GM23338 (cell line): Measurements from ENCODE around the gene CDH23. TPM values are rescaled to one million over a fixed set of nuclear protein-coding genes. Genes with fewer than 3 reads are reported as not detected.

ENCODE experiments used
- ATAC-seq: fragments of 200-7000 bp; cut with Tn5 transposase; 3 replicates; pipeline ENCODE4 v1.9.1; 2020
- DNase-seq: peaks from one replicate; pipeline ENCODE4 v3.0.0-alpha.2; 2015; ENCODE audit warnings: low spot score
- H2AFZ ChIP-seq: fragments of 200-600 bp; sonication (generic); 2 replicates; pipeline ENCODE4 v1.8.0; 2016; ENCODE audit warnings: antibody characterized with exemption, mild to moderate bottlenecking, moderate library complexity
- H3F3A ChIP-seq: fragments of 200-600 bp; sonication (generic); replicated peaks from 2 replicates; pipeline ENCODE4 v1.8.0; 2017; ENCODE audit warnings: antibody characterized with exemption, mixed run types, low read depth
- H3K27ac ChIP-seq: fragments of 200-600 bp; sonication (generic); 2 replicates; pipeline ENCODE4 v1.6.1; 2016; ENCODE audit warnings: low read depth
- H3K27me3 ChIP-seq: fragments of 200-600 bp; sonication (generic); 2 replicates; pipeline ENCODE4 v1.8.0; 2016; ENCODE audit warnings: mild to moderate bottlenecking, mixed run types, moderate library complexity; ENCODE audit not compliant: insufficient read depth
- H3K36me3 ChIP-seq: fragments of 200-600 bp; sonication (generic); 2 replicates; pipeline ENCODE4 v1.8.0; 2016; ENCODE audit warnings: mild to moderate bottlenecking; ENCODE audit not compliant: insufficient read depth
- H3K4me1 ChIP-seq: fragments of 200-600 bp; sonication (generic); 2 replicates; pipeline ENCODE4 v1.8.0; 2016; ENCODE audit warnings: mild to moderate bottlenecking, moderate library complexity; ENCODE audit not compliant: insufficient read depth
- H3K4me2 ChIP-seq: fragments of 200-600 bp; sonication (generic); 2 replicates; pipeline ENCODE4 v1.7.1; 2017; ENCODE audit warnings: mixed run types
- H3K4me3 ChIP-seq: fragments of 200-600 bp; sonication (generic); 2 replicates; pipeline ENCODE4 v1.6.1; 2016; ENCODE audit warnings: mixed run types
- H3K79me2 ChIP-seq: fragments of 200-600 bp; sonication (generic); replicated peaks from 2 replicates; pipeline ENCODE4 v1.8.0; 2017; ENCODE audit warnings: mild to moderate bottlenecking; ENCODE audit not compliant: insufficient read depth
- H3K9me2 ChIP-seq: fragments of 200-600 bp; sonication (generic); 2 replicates; pipeline ENCODE4 v1.8.0; 2017; ENCODE audit not compliant: insufficient read depth
- H4K20me1 ChIP-seq: fragments of 200-600 bp; sonication (generic); replicated peaks from 2 replicates; pipeline ENCODE4 v1.8.0; 2017; ENCODE audit warnings: mild to moderate bottlenecking; ENCODE audit not compliant: insufficient read depth
- H3K27ac Mint-ChIP-seq: 2 replicates; pipeline ENCODE4 v1.8.0; 2020; ENCODE audit warnings: inconsistent platforms, mild to moderate bottlenecking, moderate library complexity, mixed read lengths
- H3K27me3 Mint-ChIP-seq: 3 replicates; pipeline ENCODE4 v1.8.0; 2022; ENCODE audit warnings: low read depth, mild to moderate bottlenecking, moderate library complexity, mixed read lengths, inconsistent platforms; ENCODE audit not compliant: insufficient read depth, poor library complexity
- H3K36me3 Mint-ChIP-seq: 3 replicates; pipeline ENCODE4 v1.8.0; 2021; ENCODE audit warnings: low read depth, mild to moderate bottlenecking, inconsistent platforms, moderate library complexity, mixed read lengths
- H3K4me1 Mint-ChIP-seq: 3 replicates; pipeline ENCODE4 v1.8.0; 2020; ENCODE audit warnings: mild to moderate bottlenecking, inconsistent platforms, mixed read lengths
- H3K4me3 Mint-ChIP-seq: 3 replicates; pipeline ENCODE4 v1.8.0; 2021; ENCODE audit warnings: moderate library complexity, mild to moderate bottlenecking, inconsistent platforms, mixed read lengths
- H3K9me3 Mint-ChIP-seq: 3 replicates; pipeline ENCODE4 v1.8.0; 2020; ENCODE audit warnings: moderate library complexity, mild to moderate bottlenecking, inconsistent platforms, mixed read lengths
- CREB1 ChIP-seq: fragments of 250-450 bp; sonication (Bioruptor Pico); IDR thresholded peaks from 2 replicates; pipeline ENCODE4 v1.5.0; 2020; ENCODE audit warnings: low read depth, mild to moderate bottlenecking, moderate library complexity
- CTCF ChIP-seq, 2 experiments: fragments of 200-600 bp in 1 of 2; sonication (generic) in 1 of 2; conservative IDR thresholded peaks; 2 replicates each; pipeline versions ENCODE4 v1.5.1 to v1.6.1; 2016 to 2017; ENCODE audit warnings: antibody characterized with exemption in 2 of 2, low read depth in 2 of 2, mild to moderate bottlenecking in 2 of 2, moderate library complexity in 1 of 2
- ETS1 ChIP-seq: IDR thresholded peaks from 2 replicates; pipeline ENCODE4 v1.6.1; 2016; ENCODE audit warnings: antibody characterized with exemption
- EZH2 ChIP-seq: fragments of 200-600 bp; sonication (generic); IDR thresholded peaks from one replicate; pipeline ENCODE4 v1.8.0; 2017; ENCODE audit warnings: antibody characterized with exemption, mild to moderate bottlenecking, low read depth; ENCODE audit not compliant: unreplicated experiment
- EZH2phosphoT487 ChIP-seq: fragments of 200-600 bp; sonication (generic); IDR thresholded peaks from one replicate; pipeline ENCODE4 v1.8.1; 2018; ENCODE audit warnings: antibody characterized with exemption; ENCODE audit not compliant: unreplicated experiment
- NANOG ChIP-seq: IDR thresholded peaks from 2 replicates; pipeline ENCODE4 v1.6.1; 2016; ENCODE audit warnings: antibody characterized with exemption, borderline replicate concordance
- REST ChIP-seq: IDR thresholded peaks from one replicate; pipeline ENCODE4 v1.6.1; 2018; ENCODE audit warnings: antibody characterized with exemption; ENCODE audit not compliant: unreplicated experiment
- STAT1 ChIP-seq: IDR thresholded peaks from one replicate; pipeline ENCODE4 v1.6.1; 2016; ENCODE audit warnings: antibody characterized with exemption; ENCODE audit not compliant: unreplicated experiment
- ZNF114 ChIP-seq: fragments of 250-450 bp; sonication (Bioruptor Pico); IDR thresholded peaks from 2 replicates; pipeline ENCODE4 v1.5.0; 2020; ENCODE audit warnings: mild to moderate bottlenecking, moderate library complexity
- ZNF331 ChIP-seq: fragments of 250-450 bp; sonication (Bioruptor Pico); IDR thresholded peaks from 2 replicates; pipeline ENCODE4 v1.5.0; 2020; ENCODE audit warnings: low read depth, mild to moderate bottlenecking, moderate library complexity
- polyA plus RNA-seq: library from polyadenylated mRNA; unstranded; fragments of >200 nt; fragmentation: Nextera tagmentation; extraction: Ambion mirVana; gene quantifications from 2 replicates; pipeline ENCODE4 v1.2.1, GENCODE V29; 2016
- total RNA-seq: library from RNA; depleted of rRNA; stranded (reverse); fragments of >200 nt; shearing (Covaris generic); gene quantifications from 2 replicates; pipeline ENCODE4 v1.2.3, GENCODE V29; 2014

The CDH23 gene
- total and polyA plus RNA-seq, 2 experiments from 2014 or later = 0.95 to 4.3 TPM

DNA sequence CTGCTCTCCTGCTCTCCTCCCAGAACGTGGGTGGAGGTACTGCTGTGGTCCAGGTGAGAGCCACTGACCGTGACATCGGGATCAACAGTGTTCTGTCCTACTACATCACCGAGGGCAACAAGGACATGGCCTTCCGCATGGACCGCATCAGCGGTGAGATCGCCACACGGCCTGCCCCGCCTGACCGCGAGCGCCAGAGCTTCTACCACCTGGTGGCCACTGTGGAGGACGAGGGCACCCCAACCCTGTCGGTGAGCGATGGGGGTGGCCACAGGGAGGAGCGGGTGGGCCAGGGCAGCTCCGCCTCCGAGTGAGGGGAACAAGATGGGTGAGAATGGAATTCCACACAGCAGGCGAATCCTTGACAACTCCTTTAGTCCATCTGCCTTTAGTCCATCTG is 345.0 kb downstream of the CDH23 start (continued):
- TF ChIP-seq REST (no peak), STAT1 (no peak), CREB1 (CRISPR knock-in tag) (no peak), ZNF114 (no peak), ETS1 (no peak), NANOG (no peak), EZH2 (no peak), CTCF (conservative IDR thresholded peaks at IDR 0.05; ENCODE audit: low read depth in 2 of 2) (no peak), EZH2phosphoT487 (no peak)

- no peaks in the 10 kb centered on the region for H4K20me1 ChIP-seq
- Mint-ChIP-seq H3K36me3 (no peaks in the 10 kb centered on the region; the same call in 2 of the 3 replicates), H3K27ac (no peak overlapping the region), H3K9me3 (no peaks in the 10 kb centered on the region), H3K27me3 (peaks cover 8% of the 10 kb centered on the region), H3K4me1 (peaks cover 14% of the 10 kb centered on the region), H3K4me3 (no peak overlapping the region)
- H3K4me3 ChIP-seq = no peak overlapping the region
- H3K4me2 ChIP-seq = no peak overlapping the region
- no peak overlapping the region for H3K27ac ChIP-seq
- DNase-seq = no peak
- TF ChIP-seq CTCF (conservative IDR thresholded peaks at IDR 0.05; ENCODE audit: low read depth in 2 of 2) = no peak
- TF ChIP-seq ZNF331 (CRISPR knock-in tag) = peak; percentile 82
- no peak for TF ChIP-seq EZH2
- H3K27me3 ChIP-seq = no peaks in the 10 kb centered on the region
- no peak overlapping the region for H2AFZ ChIP-seq
- H3K79me2 ChIP-seq = no peaks in the 10 kb centered on the region
- H3K36me3 ChIP-seq = no peaks in the 10 kb centered on the region
- H3F3A ChIP-seq = no peaks in the 10 kb centered on the region
- no peak for ATAC-seq
- no peaks in the 10 kb centered on the region for H3K9me2 ChIP-seq
- no peaks in the 10 kb centered on the region for H3K4me1 ChIP-seq
Observed at GRCh38 chr10:71742301-71743088, 345.8 kb downstream of the CDH23 start.
